ENCODE measurements around the gene CRHR1. TPM values are rescaled to one million over a fixed set of nuclear protein-coding genes. Genes with fewer than 3 reads are reported as not detected.
A peak's percentile ranks its signal among the peaks of the same experiment; 100 is the strongest.

Gene CRHR1
- not detected for total RNA-seq

DNA sequence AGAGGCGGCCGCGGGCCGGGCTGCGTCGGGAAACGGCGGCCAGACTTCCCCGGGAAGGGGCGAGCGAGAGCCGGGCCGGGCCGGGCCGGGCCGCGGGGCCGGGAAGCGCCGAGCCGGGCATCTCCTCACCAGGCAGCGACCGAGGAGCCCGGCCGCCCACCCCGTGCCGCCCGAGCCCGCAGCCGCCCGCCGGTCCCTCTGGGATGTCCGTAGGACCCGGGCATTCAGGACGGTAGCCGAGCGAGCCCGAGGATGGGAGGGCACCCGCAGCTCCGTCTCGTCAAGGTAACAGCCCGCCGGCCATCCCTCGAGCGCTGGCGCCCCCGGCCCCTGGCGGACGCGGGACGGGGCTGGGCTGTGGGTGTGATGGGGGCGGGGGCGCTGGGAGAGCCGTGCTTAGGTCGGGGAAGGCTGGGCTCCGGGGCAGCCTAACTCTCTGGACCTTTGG is at the start of gene CRHR1:
Gene CRHR1, plus strand, starts transcription at position 28 of the 448 bp plus-strand sequence. Its CDS starts 225 bp downstream, at position 253.
- DNase-seq (peak in 1 of 2 donors; percentile 82), ATAC-seq (ENCODE audit: low FRiP score in 2 of 2) (peak in 1 of 2 donors; percentile 34)
- Histone ChIP-seq H3K4me3 (peak within 1 kb of the TSS in 3 of 4 donors; percentile 40 to 47 (median 46)), H3K36me3 (no peaks in the 10 kb centered on the region), H3K27me3 (peaks cover 0 to 38% (median 21%) of the 10 kb centered on the region in 4 donors), H3K27ac (no peak within 1 kb of the TSS), H3K9me3 (no peaks in the 10 kb centered on the region), H3K4me1 (peaks cover 24 to 29% (median 25%) of the 10 kb centered on the region in 4 donors)
- WGBS, 2 donors: 0 to 2% methylated on average over 2 to 10 of the region's 56 CpGs
- TF ChIP-seq POLR2A (IDR thresholded peaks at IDR 0.05) (no peak), EP300 (IDR thresholded peaks at IDR 0.05) (no peak), POLR2AphosphoS5 (IDR thresholded peaks at IDR 0.05) (no peak)
- TF ChIP-seq, protein P1, sequence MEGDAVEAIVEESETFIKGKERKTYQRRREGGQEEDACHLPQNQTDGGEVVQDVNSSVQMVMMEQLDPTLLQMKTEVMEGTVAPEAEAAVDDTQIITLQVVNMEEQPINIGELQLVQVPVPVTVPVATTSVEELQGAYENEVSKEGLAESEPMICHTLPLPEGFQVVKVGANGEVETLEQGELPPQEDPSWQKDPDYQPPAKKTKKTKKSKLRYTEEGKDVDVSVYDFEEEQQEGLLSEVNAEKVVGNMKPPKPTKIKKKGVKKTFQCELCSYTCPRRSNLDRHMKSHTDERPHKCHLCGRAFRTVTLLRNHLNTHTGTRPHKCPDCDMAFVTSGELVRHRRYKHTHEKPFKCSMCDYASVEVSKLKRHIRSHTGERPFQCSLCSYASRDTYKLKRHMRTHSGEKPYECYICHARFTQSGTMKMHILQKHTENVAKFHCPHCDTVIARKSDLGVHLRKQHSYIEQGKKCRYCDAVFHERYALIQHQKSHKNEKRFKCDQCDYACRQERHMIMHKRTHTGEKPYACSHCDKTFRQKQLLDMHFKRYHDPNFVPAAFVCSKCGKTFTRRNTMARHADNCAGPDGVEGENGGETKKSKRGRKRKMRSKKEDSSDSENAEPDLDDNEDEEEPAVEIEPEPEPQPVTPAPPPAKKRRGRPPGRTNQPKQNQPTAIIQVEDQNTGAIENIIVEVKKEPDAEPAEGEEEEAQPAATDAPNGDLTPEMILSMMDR (IDR thresholded peaks at IDR 0.05): no peak

DNA sequence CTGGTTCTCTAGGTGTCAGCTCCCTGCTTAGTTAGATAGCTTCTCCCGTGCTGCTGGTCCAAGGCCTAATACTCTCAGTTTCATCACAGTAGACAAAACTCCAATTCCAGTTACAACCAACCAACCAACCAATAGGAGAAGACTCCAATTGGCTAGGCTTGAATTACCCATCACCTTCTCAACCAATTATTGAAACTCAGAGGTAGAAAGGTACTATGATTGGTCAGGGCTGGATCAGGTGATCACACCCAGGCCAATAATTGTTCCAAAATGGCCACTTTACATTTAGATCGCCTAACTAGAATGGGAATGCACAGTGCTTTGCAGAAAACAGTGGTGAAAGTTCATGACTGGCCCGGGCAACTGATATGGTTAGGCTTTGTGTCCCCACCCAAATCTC is 49.5 kb upstream of the CRHR1 start:
- ATAC-seq (ENCODE audit: low FRiP score in 2 of 2): no peak
- TF ChIP-seq POLR2A (IDR thresholded peaks at IDR 0.05): no peak
- TF ChIP-seq POLR2AphosphoS5 (IDR thresholded peaks at IDR 0.05): no peak
- TF ChIP-seq EP300 (IDR thresholded peaks at IDR 0.05): no peak
- TF ChIP-seq, protein P1 (IDR thresholded peaks at IDR 0.05): no peak
- WGBS, 2 donors: 79 to 82% methylated on average over 2 to 3 of the region's 3 CpGs

DNA sequence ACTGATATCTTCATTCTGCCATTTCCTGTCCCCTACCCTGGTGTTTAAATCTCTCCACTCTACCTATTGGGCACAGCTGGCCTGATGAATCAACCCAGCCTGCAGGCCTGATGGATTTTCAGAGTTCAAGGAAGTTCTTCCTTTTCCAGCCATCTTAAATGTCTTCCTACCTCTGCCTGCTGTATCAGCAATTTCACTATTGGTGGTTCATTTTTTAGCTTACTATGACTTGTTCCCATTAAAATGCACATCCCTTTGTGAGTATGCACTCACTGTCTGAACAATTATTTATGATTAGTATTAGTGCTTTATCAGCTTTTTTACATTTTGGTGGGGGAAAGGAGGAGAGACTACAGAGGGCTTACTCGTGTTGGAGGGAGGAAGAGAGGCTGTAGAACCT is 48.6 kb upstream of the CRHR1 start:
- peaks cover 11 to 17% (median 12%) of the 10 kb centered on the region in 4 donors for H3K9me3 ChIP-seq
- no peak overlapping the region for H3K4me3 ChIP-seq
- H3K27ac ChIP-seq: no peak overlapping the region
- no peak for DNase-seq
- peaks cover 0 to 4% (median 2%) of the 10 kb centered on the region in 4 donors for H3K4me1 ChIP-seq
- WGBS, 2 donors: 0% methylated on average over 1 of the region's 1 CpG
- no peak for ATAC-seq (ENCODE audit: low FRiP score in 2 of 2)
- H3K27me3 ChIP-seq: no peaks in the 10 kb centered on the region
- H3K36me3 ChIP-seq: no peaks in the 10 kb centered on the region
- TF ChIP-seq, protein P1 (IDR thresholded peaks at IDR 0.05): no peak
- no peak for TF ChIP-seq POLR2AphosphoS5 (IDR thresholded peaks at IDR 0.05)
- TF ChIP-seq EP300 (IDR thresholded peaks at IDR 0.05): no peak
- no peak for TF ChIP-seq POLR2A (IDR thresholded peaks at IDR 0.05)

More for the DNA sequence above, 49.5 kb upstream of the CRHR1 start:
- Histone ChIP-seq H3K4me1 (peaks cover 0 to 3% (median 0%) of the 10 kb centered on the region in 4 donors), H3K9me3 (peaks cover 11 to 21% (median 14%) of the 10 kb centered on the region in 4 donors), H3K36me3 (no peaks in the 10 kb centered on the region), H3K27ac (no peak overlapping the region), H3K4me3 (no peak overlapping the region), H3K27me3 (no peaks in the 10 kb centered on the region)
- no peak for DNase-seq

DNA sequence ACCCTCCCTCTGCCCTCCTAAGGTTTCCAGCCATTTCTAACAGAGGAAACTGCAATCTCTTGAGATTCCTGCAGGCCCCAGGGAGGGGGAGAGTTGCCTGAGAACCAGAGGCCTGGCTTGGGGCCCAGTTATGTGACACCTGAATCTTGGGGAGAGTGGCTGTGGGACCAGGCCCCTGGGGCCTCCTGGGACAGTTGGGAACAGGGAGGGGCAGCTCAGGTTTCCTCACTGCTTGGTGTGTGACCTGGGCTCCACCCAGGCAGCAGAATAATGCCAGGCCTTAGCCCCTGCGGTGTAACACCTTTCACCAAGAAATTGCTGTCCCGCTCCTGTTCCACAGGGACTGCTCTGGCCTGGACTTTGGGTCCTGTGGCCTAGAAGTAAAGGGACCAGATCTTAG is 44.3 kb upstream of the CRHR1 start:
- H3K27me3 ChIP-seq: no peaks in the 10 kb centered on the region
- H3K4me1 ChIP-seq: peaks cover 0 to 4% (median 2%) of the 10 kb centered on the region in 4 donors
- H3K36me3 ChIP-seq: no peaks in the 10 kb centered on the region
- DNase-seq: peak in 1 of 2 donors; percentile 90
- no peak for TF ChIP-seq POLR2A (IDR thresholded peaks at IDR 0.05)
- TF ChIP-seq EP300 (IDR thresholded peaks at IDR 0.05): no peak
- TF ChIP-seq, protein P1 (IDR thresholded peaks at IDR 0.05): no peak
- no peak for TF ChIP-seq POLR2AphosphoS5 (IDR thresholded peaks at IDR 0.05)
- H3K27ac ChIP-seq: peak overlapping the region in 2 of 4 donors; percentile 27 to 45
- H3K9me3 ChIP-seq: no peaks in the 10 kb centered on the region
- no peak overlapping the region for H3K4me3 ChIP-seq
- peak in 1 of 2 donors; percentile 88 for ATAC-seq (ENCODE audit: low FRiP score in 2 of 2)
- 78% methylated on average over 2 of the region's 2 CpGs; no CpG with 5 or more reads in 1 of the 2 donors for WGBS, 2 donors

Data from upper lobe of left lung (tissue), 6 donors.